ENCODE data around the gene CACNA1D. TPM values are rescaled to one million over a fixed set of nuclear protein-coding genes. Genes with fewer than 3 reads are reported as not detected.

CACNA1D gene
- total RNA-seq: 0.33 and 1.5 TPM in 2 replicates

GRCh38 chr3:53493963-53494791 lies at the start of gene CACNA1D:
CACNA1D (plus strand) TSS chr3:53494611; CDS start chr3:53495167, 556 bp downstream.

DNA sequence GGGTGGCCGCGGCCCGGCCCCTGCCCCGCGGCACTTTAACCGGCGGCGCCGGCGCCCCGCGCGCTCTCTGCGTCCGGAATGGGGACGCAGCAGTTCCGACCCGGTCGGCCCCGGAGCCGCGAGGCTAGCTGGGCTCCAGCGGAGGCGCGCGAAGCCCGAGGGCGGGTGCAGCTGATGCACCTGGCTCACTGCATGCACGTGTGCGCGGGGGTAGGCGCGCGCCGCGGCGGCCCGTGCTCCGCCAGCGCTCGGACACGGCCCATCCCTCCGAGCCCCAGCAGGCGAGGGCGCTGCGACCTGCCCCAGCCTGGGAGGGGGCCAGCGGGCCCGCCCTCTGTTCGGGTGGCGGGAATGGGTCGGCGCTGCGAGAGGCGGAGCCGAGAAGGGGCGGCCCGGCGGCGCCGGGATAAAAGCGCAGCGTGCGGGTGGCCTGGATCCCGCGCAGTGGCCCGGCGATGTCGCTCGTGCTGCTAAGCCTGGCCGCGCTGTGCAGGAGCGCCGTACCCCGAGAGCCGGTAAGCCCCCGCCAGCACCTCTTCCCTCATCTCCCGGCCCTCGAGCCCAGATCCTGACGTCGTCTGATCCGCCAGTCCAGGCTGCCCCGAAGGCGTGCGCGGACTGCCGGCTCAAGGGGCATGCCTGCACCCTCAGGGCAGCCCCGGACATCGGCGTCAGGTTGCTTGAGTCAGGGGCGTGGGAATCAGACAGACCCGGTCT lies 351.9 kb downstream of the CACNA1D start, which contains the start of the genes CHDH and IL17RB:
Gene CHDH, minus strand, starts transcription at position 286 of the 717 bp plus-strand sequence. CDS start 22,411 bp downstream, outside the sequence.
Gene IL17RB, plus strand, starts transcription at position 435 of the 717 bp plus-strand sequence. Its CDS starts 21 bp downstream, at position 456.

Other genes with a start within 250 kb of the CACNA1D start
- 472 and 843 TPM in 2 replicates for gene TKT, start 238.6 kb upstream of the CACNA1D start, total RNA-seq
- 9.4 and 12.4 TPM in 2 replicates for gene DCP1A, start 147.1 kb upstream of the CACNA1D start, total RNA-seq